HL-60 (cell line): ENCODE data around the gene VRK3.

Experiments used
- DNase-seq, 2 experiments: peaks; one replicate each; pipeline ENCODE4 v3.0.0-alpha.2; 2010 to 2020; ENCODE audit warnings: low read depth in 1 of 2, low spot score in 1 of 2
- H3K27ac ChIP-seq: fragments of 250-450 bp; sonication (Bioruptor Pico); replicated peaks from 2 replicates; pipeline ENCODE4 v1.5.1; 2020; ENCODE audit warnings: mild to moderate bottlenecking, moderate library complexity
- H3K27me3 ChIP-seq: fragments of 250-450 bp; sonication (Bioruptor Pico); 2 replicates; pipeline ENCODE4 v1.5.1; 2021; ENCODE audit warnings: mild to moderate bottlenecking, moderate library complexity; ENCODE audit not compliant: insufficient read depth, poor library complexity, severe bottlenecking
- H3K4me3 ChIP-seq: replicated peaks from 2 replicates; pipeline ENCODE4 v1.5.1; 2011; ENCODE audit warnings: mild to moderate bottlenecking, control low read depth, low read length; ENCODE audit not compliant: insufficient read depth
- CTCF ChIP-seq: IDR thresholded peaks from one replicate; pipeline ENCODE4 v1.5.1; 2011; ENCODE audit warnings: low read length, control low read depth, inconsistent platforms; ENCODE audit not compliant: insufficient read depth
- GABPA ChIP-seq: IDR thresholded peaks from 2 replicates; pipeline ENCODE4 v1.6.1; 2012; ENCODE audit warnings: low read depth
- POLR2AphosphoS5 ChIP-seq: IDR thresholded peaks from 2 replicates; pipeline ENCODE4 v1.6.1; 2012; ENCODE audit warnings: low read depth
- SPI1 ChIP-seq: IDR thresholded peaks from 2 replicates; pipeline ENCODE4 v1.6.1; 2012; ENCODE audit warnings: low read depth, mild to moderate bottlenecking, borderline replicate concordance
- TF ChIP-seq, protein P1 (sequence below): IDR thresholded peaks from 2 replicates; pipeline ENCODE4 v1.6.1; 2012; ENCODE audit warnings: low read depth; ENCODE audit not compliant: insufficient replicate concordance

Gene VRK3

GRCh38 chr19:50003810-50004419, 21.3 kb downstream of the VRK3 start:
- no peak overlapping the region for H3K27ac ChIP-seq
- TF ChIP-seq GABPA (no peak), POLR2AphosphoS5 (no peak), SPI1 (no peak), CTCF (no peak)
- TF ChIP-seq, protein P1, sequence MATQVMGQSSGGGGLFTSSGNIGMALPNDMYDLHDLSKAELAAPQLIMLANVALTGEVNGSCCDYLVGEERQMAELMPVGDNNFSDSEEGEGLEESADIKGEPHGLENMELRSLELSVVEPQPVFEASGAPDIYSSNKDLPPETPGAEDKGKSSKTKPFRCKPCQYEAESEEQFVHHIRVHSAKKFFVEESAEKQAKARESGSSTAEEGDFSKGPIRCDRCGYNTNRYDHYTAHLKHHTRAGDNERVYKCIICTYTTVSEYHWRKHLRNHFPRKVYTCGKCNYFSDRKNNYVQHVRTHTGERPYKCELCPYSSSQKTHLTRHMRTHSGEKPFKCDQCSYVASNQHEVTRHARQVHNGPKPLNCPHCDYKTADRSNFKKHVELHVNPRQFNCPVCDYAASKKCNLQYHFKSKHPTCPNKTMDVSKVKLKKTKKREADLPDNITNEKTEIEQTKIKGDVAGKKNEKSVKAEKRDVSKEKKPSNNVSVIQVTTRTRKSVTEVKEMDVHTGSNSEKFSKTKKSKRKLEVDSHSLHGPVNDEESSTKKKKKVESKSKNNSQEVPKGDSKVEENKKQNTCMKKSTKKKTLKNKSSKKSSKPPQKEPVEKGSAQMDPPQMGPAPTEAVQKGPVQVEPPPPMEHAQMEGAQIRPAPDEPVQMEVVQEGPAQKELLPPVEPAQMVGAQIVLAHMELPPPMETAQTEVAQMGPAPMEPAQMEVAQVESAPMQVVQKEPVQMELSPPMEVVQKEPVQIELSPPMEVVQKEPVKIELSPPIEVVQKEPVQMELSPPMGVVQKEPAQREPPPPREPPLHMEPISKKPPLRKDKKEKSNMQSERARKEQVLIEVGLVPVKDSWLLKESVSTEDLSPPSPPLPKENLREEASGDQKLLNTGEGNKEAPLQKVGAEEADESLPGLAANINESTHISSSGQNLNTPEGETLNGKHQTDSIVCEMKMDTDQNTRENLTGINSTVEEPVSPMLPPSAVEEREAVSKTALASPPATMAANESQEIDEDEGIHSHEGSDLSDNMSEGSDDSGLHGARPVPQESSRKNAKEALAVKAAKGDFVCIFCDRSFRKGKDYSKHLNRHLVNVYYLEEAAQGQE, result no peak
- peak in 1 of 2 experiments; percentile 44 for DNase-seq
- no peaks in the 10 kb centered on the region for H3K27me3 ChIP-seq
- no peak overlapping the region for H3K4me3 ChIP-seq

GRCh38 chr19:50003254-50003788, 21.9 kb downstream of the VRK3 start:
- Histone ChIP-seq H3K4me3 (no peak overlapping the region), H3K27me3 (no peaks in the 10 kb centered on the region), H3K27ac (no peak overlapping the region)
- no peak for DNase-seq
- no peak for TF ChIP-seq GABPA
- TF ChIP-seq, protein P1, result peak; percentile 77

- no peak for TF ChIP-seq SPI1
- TF ChIP-seq POLR2AphosphoS5, result no peak
- TF ChIP-seq CTCF, result no peak
- no peak for TF ChIP-seq GABPA
- Histone ChIP-seq H3K27ac (no peak overlapping the region), H3K27me3 (no peaks in the 10 kb centered on the region)
Observed at GRCh38 chr19:50002386-50002960, 22.7 kb downstream of the VRK3 start.

GRCh38 chr19:50001775-50002174, 23.4 kb downstream of the VRK3 start:
- H3K27ac ChIP-seq, result no peak overlapping the region

More at GRCh38 chr19:50002386-50002960, 22.7 kb downstream of the VRK3 start:
- DNase-seq, result no peak
- no peak overlapping the region for H3K4me3 ChIP-seq

More at GRCh38 chr19:50001775-50002174, 23.4 kb downstream of the VRK3 start:
- no peak for TF ChIP-seq GABPA
- TF ChIP-seq, protein P1, result no peak
- no peak for TF ChIP-seq CTCF
- TF ChIP-seq POLR2AphosphoS5, result no peak
- TF ChIP-seq SPI1, result no peak
- DNase-seq, result no peak
- Histone ChIP-seq H3K4me3 (no peak overlapping the region), H3K27me3 (no peaks in the 10 kb centered on the region)
